Panc1 (cell line): Measurements from ENCODE around the gene SERTAD4. TPM values are rescaled to one million over a fixed set of nuclear protein-coding genes. Genes with fewer than 3 reads are reported as not detected.
"Not testable (repeated sequence)": the region's sequence is repeated elsewhere in the genome, so short reads cannot be mapped to it uniquely, and the experiment has no call there.

Experiments
- ATAC-seq: fragments of 200-7000 bp; cut with Tn5 transposase; 2 replicates; pipeline ENCODE4 v1.9.1; 2020; ENCODE audit warnings: mild to moderate bottlenecking, moderate library complexity
- Bru-seq: library from RNA; stranded (reverse); fragments of 400-500 nt; gene quantifications from one replicate; lab custom pipeline; 2021; lab: Mats Ljungman, UMichigan
- BruChase-seq, 2 experiments: library from RNA; stranded (reverse); fragments of 400-500 nt; gene quantifications; one replicate each; lab custom pipeline; 2021; lab: Mats Ljungman, UMichigan
- BruUV-seq: library from RNA; stranded (reverse); fragments of 400-500 nt; replicated peaks from 2 replicates; lab custom pipeline; 2021; lab: Mats Ljungman, UMichigan
- CTCF ChIA-PET: fragments of 300-600 bp; sonication (Branson Sonifier 250); formaldehyde crosslinking; loops from one replicate; lab custom pipeline; 2022; ENCODE audit warnings: antibody characterized with exemption; lab: Charles Lee
- POLR2A ChIA-PET: fragments of 300-600 bp; sonication (Branson Sonifier 250); formaldehyde crosslinking; loops from one replicate; lab custom pipeline; 2022; ENCODE audit warnings: antibody characterized with exemption; lab: Charles Lee
- DNase-seq: peaks from one replicate; pipeline ENCODE4 v3.0.0-alpha.2; 2010; ENCODE audit warnings: low read depth, low spot score
- H3K27ac ChIP-seq: 2 replicates; pipeline ENCODE4 v1.5.1; 2011; ENCODE audit warnings: mild to moderate bottlenecking, low read length, inconsistent platforms
- H3K27me3 ChIP-seq: fragments of 200-500 bp; sonication (Bioruptor generic); 2 replicates; pipeline ENCODE4 v1.6.0; 2014; ENCODE audit warnings: low read length, inconsistent platforms; ENCODE audit not compliant: control insufficient read depth, insufficient read depth
- H3K36me3 ChIP-seq: fragments of 200-500 bp; sonication (Bioruptor generic); 2 replicates; pipeline ENCODE4 v1.5.1; 2014; ENCODE audit warnings: inconsistent platforms, mild to moderate bottlenecking, low read length, moderate library complexity; ENCODE audit not compliant: control insufficient read depth, insufficient read depth
- H3K4me1 ChIP-seq: 2 replicates; pipeline ENCODE4 v1.5.1; 2011; ENCODE audit warnings: inconsistent platforms, mild to moderate bottlenecking, low read length, moderate library complexity; ENCODE audit not compliant: control insufficient read depth, insufficient read depth
- H3K4me3 ChIP-seq, 2 experiments: 2 replicates each; pipeline ENCODE4 v1.5.1; 2011 to 2012; ENCODE audit warnings: low read depth in 2 of 2, low read length in 2 of 2, mild to moderate bottlenecking in 2 of 2, inconsistent platforms in 1 of 2, moderate library complexity in 1 of 2
- H3K9me3 ChIP-seq: fragments of 200-500 bp; sonication (Bioruptor generic); 2 replicates; pipeline ENCODE4 v1.5.1; 2014; ENCODE audit warnings: low read depth, mild to moderate bottlenecking, inconsistent platforms, low read length, moderate library complexity; ENCODE audit not compliant: control insufficient read depth, insufficient read depth
- CTCF ChIP-seq: fragments of 450-650 bp; IDR thresholded peaks from 2 replicates; pipeline ENCODE4 v1.5.1; 2017; ENCODE audit warnings: mild to moderate bottlenecking
- POLR2AphosphoS5 ChIP-seq: IDR thresholded peaks from 2 replicates; pipeline ENCODE4 v1.6.1; 2012; ENCODE audit warnings: mild to moderate bottlenecking, low read depth, low read length, moderate library complexity
- REST ChIP-seq, 2 experiments: IDR thresholded peaks; 2 replicates each; pipeline ENCODE4 v1.6.1; 2011 to 2012; ENCODE audit warnings: low read depth in 2 of 2, control low read depth in 1 of 2, low read length in 1 of 2, mild to moderate bottlenecking in 1 of 2, moderate library complexity in 1 of 2; ENCODE audit not compliant: insufficient read depth in 1 of 2
- SIN3A ChIP-seq: IDR thresholded peaks from 2 replicates; pipeline ENCODE4 v1.6.1; 2012; ENCODE audit warnings: low read depth, mild to moderate bottlenecking, low read length, moderate library complexity, borderline replicate concordance; ENCODE audit not compliant: insufficient read depth
- TCF7L2 ChIP-seq: IDR thresholded peaks from 2 replicates; pipeline ENCODE4 v1.6.1; 2011; ENCODE audit warnings: mild to moderate bottlenecking, low read depth, low read length, inconsistent platforms
- in situ Hi-C: cut with HindIII; loops from 2 replicates; pipeline ENCODE4 v1.10.0; 2016; ENCODE audit warnings: low sequenced_read_pairs, low pct_unique_long_range_greater_than_20kb
- intact Hi-C: fragments of 100-400 bp; cut with micrococcal nuclease; formaldehyde crosslinking; loops from one replicate; pipeline ENCODE4 v1.10.0; 2022; ENCODE audit not compliant: unreplicated experiment
- long read RNA-seq: library from polyadenylated mRNA; unstranded; transcript quantifications from one replicate; pipeline ENCODE4 v2.0.0, GENCODE V29; 2021; ENCODE audit not compliant: unreplicated experiment
- polyA plus RNA-seq: library from polyadenylated mRNA; unstranded; fragments of >200 nt; gene quantifications from one replicate; pipeline ENCODE4 v1.2.1, GENCODE V29; 2012; ENCODE audit warnings: missing spikeins; ENCODE audit not compliant: insufficient read length
- total RNA-seq: library from RNA; stranded (reverse); gene quantifications from one replicate; pipeline ENCODE4 v1.2.1, GENCODE V29; 2021; ENCODE audit not compliant: unreplicated experiment

The SERTAD4 gene
- total RNA-seq: 0.31 TPM
- not detected for polyA plus RNA-seq
- Bru-seq, nascent RNA: percentile 24 among the genes with signal in this experiment
- percentile 30 among the genes with signal in this experiment for BruChase-seq, experiment 1, labeled RNA remaining after a 2-hour chase
- percentile 25 among the genes with signal in this experiment for BruChase-seq, experiment 2, labeled RNA remaining after a 6-hour chase
- long read RNA-seq: 0 reads

- no peak within 1 kb of the TSS for H3K27ac ChIP-seq
- no TSS peak for BruUV-seq
Measured at GRCh38 chr1:210232511-210233215, at the start of gene SERTAD4. SERTAD4 (plus strand) TSS chr1:210232796; CDS start chr1:210237961, 5,165 bp downstream.

DNA sequence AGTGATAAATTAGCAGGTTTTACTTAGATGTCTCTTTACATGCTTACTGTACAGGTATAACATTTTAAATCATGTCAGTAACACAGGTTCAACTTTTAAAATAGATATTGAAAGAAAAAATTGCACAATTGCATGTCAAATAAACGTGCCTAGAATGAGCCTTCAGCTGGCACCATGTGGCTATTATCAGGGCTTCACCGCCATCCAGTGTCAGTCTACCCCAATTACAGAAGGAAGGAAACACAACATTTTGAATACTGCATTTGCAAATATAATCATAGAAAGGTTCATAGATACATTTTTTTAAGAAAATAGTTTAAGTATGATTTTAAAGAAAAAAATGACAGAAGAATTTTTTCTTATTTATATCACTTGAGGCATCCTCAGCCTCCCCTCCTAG, 47.5 kb upstream of the SERTAD4 start:
- ChIA-PET CTCF (no interaction called here), POLR2A (interaction anchor here (0.7 kb wide), 1 partner anchor 175 kb away, joined by 3 read pairs; no protein-coding TSS in a partner anchor)
- in situ Hi-C loops: no loop called here
- intact Hi-C loops: no loop called here
- Histone ChIP-seq H3K4me1 (no peaks in the 10 kb centered on the region), H3K4me3 (no peak overlapping the region), H3K27me3 (no peaks in the 10 kb centered on the region), H3K27ac (no peak overlapping the region), H3K36me3 (no peaks in the 10 kb centered on the region), H3K9me3 (no peaks in the 10 kb centered on the region)
- DNase-seq: no peak
- ATAC-seq: no peak
- TF ChIP-seq TCF7L2 (no peak), REST (IDR thresholded peaks at IDR 0.05; ENCODE audit: insufficient read depth in 1 of 2, low read depth in 2 of 2, low read length in 1 of 2) (no peak), POLR2AphosphoS5 (no peak), SIN3A (no peak), CTCF (no peak)
- BruUV-seq: no TSS peak

More at GRCh38 chr1:210232511-210233215, at the start of gene SERTAD4:
- ChIA-PET CTCF (no interaction called here), POLR2A (no interaction called here)
- ATAC-seq (peak; percentile 68), DNase-seq (no peak)
- no peak for TF ChIP-seq TCF7L2
- TF ChIP-seq REST (IDR thresholded peaks at IDR 0.05; ENCODE audit: insufficient read depth in 1 of 2, low read depth in 2 of 2, low read length in 1 of 2): no peak
- no peak for TF ChIP-seq POLR2AphosphoS5
- in situ Hi-C loops: no loop called here
- Histone ChIP-seq H3K4me3 (peak within 1 kb of the TSS; percentile 42 to 45), H3K27me3 (peaks cover 39% of the 10 kb centered on the region), H3K36me3 (no peaks in the 10 kb centered on the region), H3K4me1 (no peaks in the 10 kb centered on the region), H3K9me3 (no peaks in the 10 kb centered on the region)
- intact Hi-C loops: no loop called here

GRCh38 chr1:210187849-210188606, 44.6 kb upstream of the SERTAD4 start:
- in situ Hi-C loops, CTCF ChIA-PET, BruUV-seq, POLR2A ChIA-PET, H3K27ac ChIP-seq, H3K36me3 ChIP-seq, intact Hi-C loops, H3K4me1 ChIP-seq, H3K4me3 ChIP-seq, H3K9me3 ChIP-seq, DNase-seq, H3K27me3 ChIP-seq, ATAC-seq: not testable (repeated sequence)
